ENCODE results near the gene TFAP2D.

Gene TFAP2D

GRCh38 chr6:50713226-50713625, at the start of gene TFAP2D:
Gene TFAP2D, plus strand, starts transcription at chr6:50713526. Its CDS starts 530 bp downstream, at chr6:50714056.
- no peak for DNase-seq

- no peak for DNase-seq
Observed at GRCh38 chr6:50663806-50664205, 49.5 kb upstream of the TFAP2D start.

- DNase-seq = no peak
Observed at GRCh38 chr6:50666089-50666488, 47.2 kb upstream of the TFAP2D start.

GRCh38 chr6:50681213-50681824, 32.0 kb upstream of the TFAP2D start:
- no peak for DNase-seq

- DNase-seq = no peak
Observed at GRCh38 chr6:50689210-50689609, 24.1 kb upstream of the TFAP2D start.

GRCh38 chr6:50691814-50692495, 21.4 kb upstream of the TFAP2D start:
- DNase-seq = no peak

- DNase-seq = no peak
Observed at GRCh38 chr6:50698546-50698945, 14.8 kb upstream of the TFAP2D start.

GRCh38 chr6:50699051-50699775, 14.1 kb upstream of the TFAP2D start:
- DNase-seq = no peak

- no peak for DNase-seq
Observed at GRCh38 chr6:50706575-50706974, 6.8 kb upstream of the TFAP2D start.

- no peak for DNase-seq
Observed at GRCh38 chr6:50707191-50707590, 6.1 kb upstream of the TFAP2D start.

GRCh38 chr6:50707652-50708300, 5.5 kb upstream of the TFAP2D start:
- DNase-seq = no peak

GRCh38 chr6:50708664-50709365, 4.5 kb upstream of the TFAP2D start:
- DNase-seq = no peak

- no peak for DNase-seq
Observed at GRCh38 chr6:50709366-50709734, 4.0 kb upstream of the TFAP2D start.

GRCh38 chr6:50711686-50712085, 1.6 kb upstream of the TFAP2D start:
- no peak for DNase-seq

- no peak for DNase-seq
Observed at GRCh38 chr6:50712291-50712690, 1.0 kb upstream of the TFAP2D start.

GRCh38 chr6:50713977-50714486, 706 bp downstream of the TFAP2D start:
- DNase-seq = no peak

GRCh38 chr6:50714487-50715379, 1.4 kb downstream of the TFAP2D start:
- no peak for DNase-seq

GRCh38 chr6:50716899-50717509, 3.7 kb downstream of the TFAP2D start:
- DNase-seq = no peak

- no peak for DNase-seq
Observed at GRCh38 chr6:50717734-50718457, 4.6 kb downstream of the TFAP2D start.

GRCh38 chr6:50718566-50718965, 5.2 kb downstream of the TFAP2D start:
- DNase-seq = no peak

- DNase-seq = no peak
Observed at GRCh38 chr6:50720623-50721022, 7.3 kb downstream of the TFAP2D start.

Measured in DMS 273 treated with DMSO at 0.1 percent for 48 hours (cell line).